Muscle of leg (tissue), 11 donors: Measurements from ENCODE around the gene GPHB5. TPM values are rescaled to one million over a fixed set of nuclear protein-coding genes. Genes with fewer than 3 reads are reported as not detected.
"Not testable (repeated sequence)": the region's sequence is repeated elsewhere in the genome, so short reads cannot be mapped to it uniquely, and the experiment has no call there.

Experiments
- DNase-seq: peaks from one replicate; pipeline ENCODE4 v3.0.0; 2013
- H3K27ac ChIP-seq: one replicate; pipeline ENCODE4 v1.5.1; 2013; ENCODE audit warnings: mild to moderate bottlenecking, low read length, control low read depth
- H3K27me3 ChIP-seq: one replicate; pipeline ENCODE4 v1.6.1; 2013; ENCODE audit warnings: low read length; ENCODE audit not compliant: control insufficient read depth, insufficient read depth
- H3K36me3 ChIP-seq: one replicate; pipeline ENCODE4 v1.6.1; 2013; ENCODE audit warnings: low read length; ENCODE audit not compliant: control insufficient read depth, insufficient read depth
- H3K4me1 ChIP-seq: one replicate; pipeline ENCODE4 v1.6.1; 2013; ENCODE audit warnings: low read length; ENCODE audit not compliant: control insufficient read depth, insufficient read depth
- H3K4me3 ChIP-seq: one replicate; pipeline ENCODE4 v1.5.1; 2013; ENCODE audit warnings: low read length, control low read depth
- H3K9me3 ChIP-seq: replicated peaks from 2 replicates; pipeline ENCODE4 v1.6.1; 2013; ENCODE audit warnings: low read depth, low read length; ENCODE audit not compliant: control insufficient read depth
- WGBS: methylation state at CpG from one replicate; pipeline ENCODE4 v1.1.5; 2013; ENCODE audit warnings: missing lambda C conversion rate; ENCODE audit not compliant: insufficient coverage; 5-methylcytosine and 5-hydroxymethylcytosine counted together
- polyA plus RNA-seq, 8 donors: library from polyadenylated mRNA; unstranded; fragments of 120-200 nt; gene quantifications; one replicate each; pipeline versions ENCODE4 v1.2.1 to v1.2.3, GENCODE V29; 2013; ENCODE audit warnings: inconsistent platforms in 1 of 8, low replicate concordance in 1 of 8; ENCODE audit not compliant: insufficient read length in 8 of 8, insufficient read depth in 1 of 8
- total RNA-seq: library from RNA; stranded (reverse); fragments of 120-200 nt; gene quantifications from one replicate; pipeline ENCODE4 v1.2.4, GENCODE V29; 2013

Gene GPHB5
- total and polyA plus RNA-seq, 9 donors, result not detected

GRCh38 chr14:63326840-63327239 lies 8.1 kb upstream of the GPHB5 start:
- H3K27me3 ChIP-seq, result no peaks in the 10 kb centered on the region
- no peaks in the 10 kb centered on the region for H3K9me3 ChIP-seq
- peaks cover 2% of the 10 kb centered on the region for H3K4me1 ChIP-seq
- H3K27ac ChIP-seq, result no peak overlapping the region
- no peaks in the 10 kb centered on the region for H3K36me3 ChIP-seq
- DNase-seq, result no peak
- H3K4me3 ChIP-seq, result no peak overlapping the region
- 82% methylated on average over 1 of the region's 5 CpGs for WGBS

GRCh38 chr14:63322897-63323573 lies 4.3 kb upstream of the GPHB5 start:
- WGBS, result 0% methylated on average over 1 of the region's 9 CpGs
- DNase-seq, result peak; percentile 87
- H3K4me1 ChIP-seq, result peaks cover 2% of the 10 kb centered on the region
- H3K36me3 ChIP-seq, result no peaks in the 10 kb centered on the region
- H3K27ac ChIP-seq, result no peak overlapping the region
- H3K27me3 ChIP-seq, result no peaks in the 10 kb centered on the region
- H3K4me3 ChIP-seq, result no peak overlapping the region
- H3K9me3 ChIP-seq, result no peaks in the 10 kb centered on the region

GRCh38 chr14:63322472-63322871 lies 3.7 kb upstream of the GPHB5 start:
- H3K4me3 ChIP-seq, result no peak overlapping the region
- peaks cover 2% of the 10 kb centered on the region for H3K4me1 ChIP-seq
- H3K27ac ChIP-seq, result no peak overlapping the region
- no peaks in the 10 kb centered on the region for H3K9me3 ChIP-seq
- WGBS, result no CpG with 5 or more reads among the region's 1 CpG
- no peaks in the 10 kb centered on the region for H3K36me3 ChIP-seq
- no peaks in the 10 kb centered on the region for H3K27me3 ChIP-seq
- no peak for DNase-seq

GRCh38 chr14:63308723-63309317 lies 9.9 kb downstream of the GPHB5 start:
- WGBS, result 42% methylated on average over 4 of the region's 7 CpGs
- Histone ChIP-seq H3K9me3 (no peaks in the 10 kb centered on the region), H3K36me3 (no peaks in the 10 kb centered on the region), H3K4me1 (no peaks in the 10 kb centered on the region), H3K27me3 (no peaks in the 10 kb centered on the region), H3K27ac (no peak overlapping the region), H3K4me3 (no peak overlapping the region)
- DNase-seq, result no peak

GRCh38 chr14:63304429-63304828 lies 14.3 kb downstream of the GPHB5 start:
- not testable (repeated sequence) for DNase-seq, H3K36me3 ChIP-seq, H3K27ac ChIP-seq, H3K4me1 ChIP-seq, H3K4me3 ChIP-seq, H3K9me3 ChIP-seq, H3K27me3 ChIP-seq
- no CpG with 5 or more reads among the region's 5 CpGs for WGBS

- Histone ChIP-seq H3K27ac (no peak overlapping the region), H3K4me3 (no peak overlapping the region), H3K36me3 (no peaks in the 10 kb centered on the region), H3K4me1 (peaks cover 7% of the 10 kb centered on the region), H3K27me3 (no peaks in the 10 kb centered on the region), H3K9me3 (no peaks in the 10 kb centered on the region)
- 78% methylated on average over 5 of the region's 10 CpGs for whole genome bisulfite sequencing
- DNase-seq, result peak; percentile 73
These were observed 16.7 kb downstream of the GPHB5 start for GRCh38 chr14:63301891-63302534.

GRCh38 chr14:63300854-63301253 lies 17.9 kb downstream of the GPHB5 start:
- H3K4me1 ChIP-seq, result peaks cover 12% of the 10 kb centered on the region
- H3K36me3 ChIP-seq, result no peaks in the 10 kb centered on the region
- H3K9me3 ChIP-seq, result no peaks in the 10 kb centered on the region
- DNase-seq, result no peak
- no peak overlapping the region for H3K27ac ChIP-seq
- no CpG with 5 or more reads among the region's 2 CpGs for WGBS
- H3K4me3 ChIP-seq, result no peak overlapping the region
- no peaks in the 10 kb centered on the region for H3K27me3 ChIP-seq

- Histone ChIP-seq H3K27ac (no peak overlapping the region), H3K4me3 (no peak overlapping the region), H3K4me1 (peaks cover 16% of the 10 kb centered on the region), H3K36me3 (no peaks in the 10 kb centered on the region), H3K27me3 (no peaks in the 10 kb centered on the region), H3K9me3 (no peaks in the 10 kb centered on the region)
- no CpG with 5 or more reads among the region's 6 CpGs for WGBS
- no peak for DNase-seq
These were observed 19.2 kb downstream of the GPHB5 start for GRCh38 chr14:63299351-63300110.

GRCh38 chr14:63297372-63298063 lies 21.2 kb downstream of the GPHB5 start:
- Histone ChIP-seq H3K36me3 (peaks cover 6% of the 10 kb centered on the region), H3K27me3 (no peaks in the 10 kb centered on the region), H3K27ac (no peak overlapping the region), H3K4me3 (no peak overlapping the region), H3K9me3 (no peaks in the 10 kb centered on the region), H3K4me1 (peaks cover 16% of the 10 kb centered on the region)
- WGBS, result 74% methylated on average over 2 of the region's 4 CpGs
- DNase-seq, result no peak
